Calu3 (cell line): ENCODE measurements around the gene RHBG. TPM values are rescaled to one million over a fixed set of nuclear protein-coding genes. Genes with fewer than 3 reads are reported as not detected.
"Not testable (repeated sequence)": the region's sequence is repeated elsewhere in the genome, so short reads cannot be mapped to it uniquely, and the experiment has no call there.

Experiments
- BruUV-seq: library from RNA; stranded (reverse); fragments of 400-500 nt; replicated peaks from 2 replicates; lab custom pipeline; 2021; lab: Mats Ljungman, UMichigan
- CTCF ChIA-PET: fragments of 300-600 bp; sonication (Branson Sonifier 250); formaldehyde crosslinking; loops from one replicate; lab custom pipeline; 2022; ENCODE audit warnings: antibody characterized with exemption; lab: Charles Lee
- DNase-seq: peaks from one replicate; pipeline ENCODE4 v3.0.0; 2022
- H3K27ac Mint-ChIP-seq: one replicate; pipeline ENCODE4 v1.8.0; 2022; ENCODE audit warnings: mixed read lengths; ENCODE audit not compliant: unreplicated experiment
- H3K27me3 Mint-ChIP-seq: one replicate; pipeline ENCODE4 v1.8.0; 2022; ENCODE audit warnings: mixed read lengths; ENCODE audit not compliant: unreplicated experiment
- H3K36me3 Mint-ChIP-seq: one replicate; pipeline ENCODE4 v1.8.0; 2022; ENCODE audit warnings: mild to moderate bottlenecking, moderate library complexity, mixed read lengths; ENCODE audit not compliant: insufficient read depth, unreplicated experiment
- H3K4me1 Mint-ChIP-seq: one replicate; pipeline ENCODE4 v1.8.0; 2022; ENCODE audit warnings: mild to moderate bottlenecking, low read depth, mixed read lengths; ENCODE audit not compliant: unreplicated experiment
- H3K4me3 Mint-ChIP-seq: one replicate; pipeline ENCODE4 v1.8.0; 2022; ENCODE audit warnings: mild to moderate bottlenecking, low read depth, moderate library complexity, mixed read lengths; ENCODE audit not compliant: unreplicated experiment
- H3K9me3 Mint-ChIP-seq: one replicate; pipeline ENCODE4 v1.8.0; 2022; ENCODE audit warnings: low read depth, mixed read lengths; ENCODE audit not compliant: unreplicated experiment
- CTCF ChIP-seq: fragments of 200-600 bp; IDR thresholded peaks from one replicate; pipeline ENCODE4 v1.8.0; 2022; ENCODE audit warnings: antibody characterized with exemption; ENCODE audit not compliant: unreplicated experiment
- intact Hi-C: fragments of 100-400 bp; cut with micrococcal nuclease; formaldehyde crosslinking; loops from one replicate; pipeline ENCODE4 v1.10.0; 2022; ENCODE audit not compliant: unreplicated experiment
- total RNA-seq: library from RNA; stranded (reverse); gene quantifications from 2 replicates; pipeline ENCODE4 v1.2.3, GENCODE V29; 2022

Gene RHBG
- total RNA-seq, 1 experiment from 2014 or later = 0.26 TPM

GRCh38 chr1:156347331-156347730 lies 21.7 kb upstream of the RHBG start:
- TF ChIP-seq CTCF = no peak
- no TSS peak for BruUV-seq
- Mint-ChIP-seq H3K4me1 (no peaks in the 10 kb centered on the region), H3K27me3 (peaks cover 69% of the 10 kb centered on the region), H3K27ac (no peak overlapping the region), H3K9me3 (no peaks in the 10 kb centered on the region), H3K4me3 (no peak overlapping the region), H3K36me3 (no peaks in the 10 kb centered on the region)
- intact Hi-C loops = no loop called here
- CTCF ChIA-PET = no interaction called here
- no peak for DNase-seq

GRCh38 chr1:156352481-156352880 lies 16.5 kb upstream of the RHBG start:
- peaks cover 73% of the 10 kb centered on the region for H3K27me3 Mint-ChIP-seq
- BruUV-seq, H3K36me3 Mint-ChIP-seq, H3K4me1 Mint-ChIP-seq, DNase-seq, intact Hi-C loops, H3K9me3 Mint-ChIP-seq, H3K4me3 Mint-ChIP-seq, CTCF ChIA-PET, H3K27ac Mint-ChIP-seq: not testable (repeated sequence)

GRCh38 chr1:156356262-156356874 lies 12.6 kb upstream of the RHBG start:
- BruUV-seq = no TSS peak
- Mint-ChIP-seq H3K4me1 (no peaks in the 10 kb centered on the region), H3K9me3 (no peaks in the 10 kb centered on the region), H3K4me3 (peak overlapping the region; percentile 38), H3K27me3 (peaks cover 81% of the 10 kb centered on the region), H3K27ac (peak overlapping the region; percentile 11), H3K36me3 (peaks cover 5% of the 10 kb centered on the region)
- no peak for TF ChIP-seq CTCF
- intact Hi-C loops = loop anchor here (1.0 kb wide), 1 partner anchor 88 kb away; no protein-coding TSS in a partner anchor
- DNase-seq = no peak
- CTCF ChIA-PET = interaction anchor here (0.6 to 1.5 kb wide), 3 partner anchors 29 to 215 kb away, joined by 3 read pairs; no protein-coding TSS in a partner anchor

- BruUV-seq = no TSS peak
- peak; percentile 98 for TF ChIP-seq CTCF
- CTCF ChIA-PET = interaction anchor here (0.6 to 1.5 kb wide), 3 partner anchors 29 to 214 kb away, joined by 3 read pairs; no protein-coding TSS in a partner anchor
- H3K36me3 Mint-ChIP-seq = peaks cover 5% of the 10 kb centered on the region
- peaks cover 75% of the 10 kb centered on the region for H3K27me3 Mint-ChIP-seq
- no peaks in the 10 kb centered on the region for H3K4me1 Mint-ChIP-seq
- peak; percentile 93 for DNase-seq
- intact Hi-C loops = loop anchor here (1.0 kb wide), 1 partner anchor 87 kb away; no protein-coding TSS in a partner anchor
- H3K9me3 Mint-ChIP-seq = no peaks in the 10 kb centered on the region
- H3K4me3 Mint-ChIP-seq = peak overlapping the region; percentile 38
- H3K27ac Mint-ChIP-seq = peak overlapping the region; percentile 11
Observed at GRCh38 chr1:156356875-156357534, 12.0 kb upstream of the RHBG start.
